Small intestine (tissue), 7 donors: ENCODE results near the gene MED8. TPM values are rescaled to one million over a fixed set of nuclear protein-coding genes. Genes with fewer than 3 reads are reported as not detected.
A peak's percentile ranks its signal among the peaks of the same experiment; 100 is the strongest.

Experiments used
- DNase-seq, 2 donors: peaks; one replicate each; pipeline versions ENCODE4 v3.0.0 to v3.0.0-alpha.2; 2013
- FAIRE-seq: peaks from 2 replicates; lab custom pipeline; 2012; peaks lifted over from hg19 to GRCh38; lab: Jason Lieb, UNC
- H3K27ac ChIP-seq, 3 donors: one replicate each; pipeline ENCODE4 v1.5.1; 2013; ENCODE audit warnings: low read length in 2 of 3, mild to moderate bottlenecking in 2 of 3, control low read depth in 1 of 3, inconsistent platforms in 1 of 3, low read depth in 1 of 3, moderate library complexity in 1 of 3
- H3K27me3 ChIP-seq, 3 donors: one replicate each; pipeline ENCODE4 v1.6.1; 2013; ENCODE audit warnings: low read length in 3 of 3, inconsistent platforms in 1 of 3; ENCODE audit not compliant: control insufficient read depth in 3 of 3, insufficient read depth in 3 of 3
- H3K36me3 ChIP-seq, 3 donors: one replicate each; pipeline ENCODE4 v1.6.1; 2013; ENCODE audit warnings: low read length in 3 of 3, inconsistent platforms in 1 of 3, low read depth in 1 of 3, mild to moderate bottlenecking in 1 of 3, moderate library complexity in 1 of 3; ENCODE audit not compliant: control insufficient read depth in 3 of 3, insufficient read depth in 2 of 3
- H3K4me1 ChIP-seq, 3 donors: one replicate each; pipeline ENCODE4 v1.6.1; 2013; ENCODE audit warnings: low read length in 2 of 3, inconsistent platforms in 1 of 3, low read depth in 1 of 3, mild to moderate bottlenecking in 1 of 3, moderate library complexity in 1 of 3; ENCODE audit not compliant: control insufficient read depth in 3 of 3, insufficient read depth in 2 of 3
- H3K4me3 ChIP-seq, 3 donors: one replicate each; pipeline ENCODE4 v1.5.1; 2013; ENCODE audit warnings: low read length in 3 of 3, control low read depth in 1 of 3, inconsistent platforms in 1 of 3, low read depth in 1 of 3, mild to moderate bottlenecking in 1 of 3, moderate library complexity in 1 of 3
- H3K9me3 ChIP-seq, 2 donors: one replicate each; pipeline ENCODE4 v1.6.1; 2013; ENCODE audit warnings: low read depth in 1 of 2, low read length in 1 of 2; ENCODE audit not compliant: control insufficient read depth in 2 of 2, insufficient read depth in 1 of 2
- WGBS, 3 donors: extraction: QIAGEN DNeasy Blood & Tissue Kit; methylation state at CpG; one replicate each; pipeline ENCODE4 v1.1.7; 2013; 5-methylcytosine and 5-hydroxymethylcytosine counted together
- polyA plus RNA-seq, 4 donors: library from polyadenylated mRNA; stranded (reverse) in 3 of 4; unstranded in 1 of 4; fragments of 200-250 nt in 3 of 4; fragments of 120-200 nt in 1 of 4; gene quantifications; one replicate each; pipeline versions ENCODE4 v1.2.1 to v1.2.3, GENCODE V29; 2013
- donor health status: healthy with polysubstance abuse.
- donor health status: control.
- donor health status: control.
- donor health status: Bipolar disorder and iron deficiency.
- donor health status: healthy.

MED8 gene
- polyA plus RNA-seq, 4 donors = 36.5 to 40.3 (median 37.7) TPM

GRCh38 chr1:43358746-43359693 is 30.6 kb downstream of the MED8 start, which contains the start of gene CDC20:
Gene CDC20 (plus strand): TSS chr1:43358981. CDS start chr1:43359216, 235 bp downstream.
- WGBS, 3 donors = 1 to 2% (median 1%) methylated on average over 54 to 59 of the region's 59 CpGs
- no peaks in the 10 kb centered on the region for H3K27me3 ChIP-seq
- H3K27ac ChIP-seq = peak within 1 kb of the TSS; percentile 98 to 99 (median 99)
- DNase-seq (peak; percentile 99), FAIRE-seq (no peak)
- no peaks in the 10 kb centered on the region for H3K9me3 ChIP-seq
- H3K4me1 ChIP-seq = peaks cover 0 to 34% (median 0%) of the 10 kb centered on the region in 3 donors
- peak within 1 kb of the TSS; percentile 59 to 93 (median 79) for H3K4me3 ChIP-seq
- peaks cover 4 to 35% (median 11%) of the 10 kb centered on the region in 3 donors for H3K36me3 ChIP-seq

GRCh38 chr1:43358121-43358745 is 31.4 kb downstream of the MED8 start:
- peak in 1 of 2 donors; percentile 79 for DNase-seq
- Histone ChIP-seq H3K36me3 (peaks cover 0 to 27% (median 11%) of the 10 kb centered on the region in 3 donors), H3K27me3 (no peaks in the 10 kb centered on the region), H3K4me1 (peaks cover 0 to 29% (median 0%) of the 10 kb centered on the region in 3 donors), H3K4me3 (peak overlapping the region; percentile 59 to 93 (median 79)), H3K9me3 (no peaks in the 10 kb centered on the region), H3K27ac (peak overlapping the region; percentile 98 to 99 (median 99))
- no peak for FAIRE-seq
- 0 to 1% (median 1%) methylated on average over 31 to 33 of the region's 33 CpGs for WGBS, 3 donors

GRCh38 chr1:43357251-43357650 is 32.3 kb downstream of the MED8 start:
- WGBS, 3 donors = 67 to 78% (median 69%) methylated on average over 4 of the region's 4 CpGs
- no peaks in the 10 kb centered on the region for H3K9me3 ChIP-seq
- H3K36me3 ChIP-seq = peaks cover 0 to 18% (median 11%) of the 10 kb centered on the region in 3 donors
- no peak for DNase-seq
- FAIRE-seq = no peak
- no peak overlapping the region for H3K27ac ChIP-seq
- H3K4me1 ChIP-seq = peaks cover 0 to 23% (median 0%) of the 10 kb centered on the region in 3 donors
- H3K4me3 ChIP-seq = no peak overlapping the region
- H3K27me3 ChIP-seq = no peaks in the 10 kb centered on the region

- no peak overlapping the region for H3K4me3 ChIP-seq
- H3K27ac ChIP-seq = no peak overlapping the region
- H3K36me3 ChIP-seq = peaks cover 0 to 3% (median 0%) of the 10 kb centered on the region in 3 donors
- H3K27me3 ChIP-seq = no peaks in the 10 kb centered on the region
- WGBS, 3 donors = 93 to 100% (median 98%) methylated on average over 2 of the region's 2 CpGs
- H3K9me3 ChIP-seq = no peaks in the 10 kb centered on the region
- DNase-seq = no peak
- peaks cover 0 to 17% (median 0%) of the 10 kb centered on the region in 3 donors for H3K4me1 ChIP-seq
- FAIRE-seq = no peak
Measured at GRCh38 chr1:43354936-43355335, 34.7 kb downstream of the MED8 start.

GRCh38 chr1:43354471-43354870 is 35.1 kb downstream of the MED8 start:
- 80 to 88% (median 80%) methylated on average over 2 of the region's 2 CpGs for WGBS, 3 donors
- Histone ChIP-seq H3K4me3 (no peak overlapping the region), H3K27ac (no peak overlapping the region), H3K9me3 (no peaks in the 10 kb centered on the region), H3K27me3 (no peaks in the 10 kb centered on the region), H3K4me1 (peaks cover 0 to 19% (median 0%) of the 10 kb centered on the region in 3 donors), H3K36me3 (no peaks in the 10 kb centered on the region)
- FAIRE-seq = no peak
- DNase-seq = no peak

- H3K27me3 ChIP-seq = no peaks in the 10 kb centered on the region
- no peak overlapping the region for H3K4me3 ChIP-seq
- no peaks in the 10 kb centered on the region for H3K36me3 ChIP-seq
- FAIRE-seq (no peak), DNase-seq (no peak)
- H3K27ac ChIP-seq = no peak overlapping the region
- H3K9me3 ChIP-seq = no peaks in the 10 kb centered on the region
- 59 to 65% (median 61%) methylated on average over 3 of the region's 3 CpGs for WGBS, 3 donors
- H3K4me1 ChIP-seq = peaks cover 0 to 15% (median 0%) of the 10 kb centered on the region in 3 donors
Measured at GRCh38 chr1:43352881-43353280, 36.7 kb downstream of the MED8 start.

GRCh38 chr1:43352351-43352705 is 37.3 kb downstream of the MED8 start:
- no peaks in the 10 kb centered on the region for H3K9me3 ChIP-seq
- H3K4me1 ChIP-seq = peaks cover 0 to 12% (median 0%) of the 10 kb centered on the region in 3 donors
- H3K27ac ChIP-seq = no peak overlapping the region
- FAIRE-seq = no peak
- no peak overlapping the region for H3K4me3 ChIP-seq
- no peaks in the 10 kb centered on the region for H3K27me3 ChIP-seq
- no peak for DNase-seq
- H3K36me3 ChIP-seq = no peaks in the 10 kb centered on the region
- 85 to 97% (median 94%) methylated on average over 2 of the region's 2 CpGs for WGBS, 3 donors
